ENCODE measurements around the gene TGFBR3L.

TGFBR3L gene

GRCh38 chr19:7902796-7903243, 11.8 kb upstream of the TGFBR3L start:
- DNase-seq (ENCODE audit: low read depth): no peak
- peak overlapping the region; percentile 80 for H3K4me3 ChIP-seq (ENCODE audit: low read depth, low read length)

- peak; percentile 93 for DNase-seq (ENCODE audit: low read depth)
- peak within 1 kb of the TSS; percentile 85 for H3K4me3 ChIP-seq (ENCODE audit: low read depth, low read length)
Observed at GRCh38 chr19:7903244-7904073, 11.2 kb upstream of the TGFBR3L start, which contains the start of gene MAP2K7. Gene MAP2K7, plus strand, starts transcription at chr19:7903877. Its CDS starts 68 bp downstream, at chr19:7903945.

GRCh38 chr19:7904074-7905020, 10.3 kb upstream of the TGFBR3L start:
- peak overlapping the region; percentile 85 for H3K4me3 ChIP-seq (ENCODE audit: low read depth, low read length)
- no peak for DNase-seq (ENCODE audit: low read depth)

- no peak for DNase-seq (ENCODE audit: low read depth)
- H3K4me3 ChIP-seq (ENCODE audit: low read depth, low read length): peak overlapping the region; percentile 85
Observed at GRCh38 chr19:7905268-7905667, 9.4 kb upstream of the TGFBR3L start.

GRCh38 chr19:7905859-7906258, 8.8 kb upstream of the TGFBR3L start:
- H3K4me3 ChIP-seq (ENCODE audit: low read depth, low read length): no peak overlapping the region
- no peak for DNase-seq (ENCODE audit: low read depth)

GRCh38 chr19:7907122-7907521, 7.5 kb upstream of the TGFBR3L start:
- no peak overlapping the region for H3K4me3 ChIP-seq (ENCODE audit: low read depth, low read length)
- DNase-seq (ENCODE audit: low read depth): no peak

GRCh38 chr19:7907544-7907943, 7.1 kb upstream of the TGFBR3L start:
- no peak for DNase-seq (ENCODE audit: low read depth)
- H3K4me3 ChIP-seq (ENCODE audit: low read depth, low read length): no peak overlapping the region

GRCh38 chr19:7908078-7908699, 6.4 kb upstream of the TGFBR3L start:
- no peak overlapping the region for H3K4me3 ChIP-seq (ENCODE audit: low read depth, low read length)
- DNase-seq (ENCODE audit: low read depth): no peak

GRCh38 chr19:7908742-7909461, 5.7 kb upstream of the TGFBR3L start:
- H3K4me3 ChIP-seq (ENCODE audit: low read depth, low read length): no peak overlapping the region
- DNase-seq (ENCODE audit: low read depth): no peak

GRCh38 chr19:7909471-7910067, 5.1 kb upstream of the TGFBR3L start:
- H3K4me3 ChIP-seq (ENCODE audit: low read depth, low read length): no peak overlapping the region
- no peak for DNase-seq (ENCODE audit: low read depth)

- DNase-seq (ENCODE audit: low read depth): no peak
- H3K4me3 ChIP-seq (ENCODE audit: low read depth, low read length): no peak overlapping the region
Observed at GRCh38 chr19:7910321-7911161, 4.1 kb upstream of the TGFBR3L start.

- no peak overlapping the region for H3K4me3 ChIP-seq (ENCODE audit: low read depth, low read length)
Observed at GRCh38 chr19:7911508-7912143, 3.0 kb upstream of the TGFBR3L start.

GRCh38 chr19:7912144-7912696, 2.4 kb upstream of the TGFBR3L start:
- H3K4me3 ChIP-seq (ENCODE audit: low read depth, low read length): no peak overlapping the region

More at GRCh38 chr19:7911508-7912143, 3.0 kb upstream of the TGFBR3L start:
- DNase-seq (ENCODE audit: low read depth): no peak

GRCh38 chr19:7912697-7913564, 1.7 kb upstream of the TGFBR3L start:
- no peak overlapping the region for H3K4me3 ChIP-seq (ENCODE audit: low read depth, low read length)
- DNase-seq (ENCODE audit: low read depth): no peak

More at GRCh38 chr19:7912144-7912696, 2.4 kb upstream of the TGFBR3L start:
- DNase-seq (ENCODE audit: low read depth): no peak

- DNase-seq (ENCODE audit: low read depth): no peak
- H3K4me3 ChIP-seq (ENCODE audit: low read depth, low read length): no peak overlapping the region
Observed at GRCh38 chr19:7913652-7914051, 978 bp upstream of the TGFBR3L start.

GRCh38 chr19:7914099-7914498, 531 bp upstream of the TGFBR3L start:
- DNase-seq (ENCODE audit: low read depth): no peak
- no peak overlapping the region for H3K4me3 ChIP-seq (ENCODE audit: low read depth, low read length)
